ACHN (cell line): ENCODE data around the gene RGL2.

ENCODE experiments used
- DNase-seq: peaks from one replicate; pipeline ENCODE4 v3.0.0-alpha.2; 2015
- in situ Hi-C: cut with HindIII; loops from 2 replicates; pipeline ENCODE4 v1.10.0; 2017; ENCODE audit warnings: low sequenced_read_pairs, low pct_ligation_motif_present, low pct_unique_long_range_greater_than_20kb

Gene RGL2

GRCh38 chr6:33317669-33318425, 19.1 kb upstream of the RGL2 start, which contains the start of gene ZBTB22:
Gene ZBTB22, minus strand, starts transcription at chr6:33317744. Its CDS starts 828 bp downstream, at chr6:33316916.
- peak; percentile 98 for DNase-seq
- in situ Hi-C loops: no loop called here

GRCh38 chr6:33317419-33317668, 18.6 kb upstream of the RGL2 start:
- in situ Hi-C loops: no loop called here
- no peak for DNase-seq

GRCh38 chr6:33316603-33317418, 18.1 kb upstream of the RGL2 start:
- DNase-seq: no peak
- in situ Hi-C loops: no loop called here

GRCh38 chr6:33315793-33316602, 17.3 kb upstream of the RGL2 start:
- no peak for DNase-seq
- in situ Hi-C loops: no loop called here

- in situ Hi-C loops: no loop called here
- DNase-seq: no peak
These were observed 16.4 kb upstream of the RGL2 start for GRCh38 chr6:33314943-33315792.

- in situ Hi-C loops: no loop called here
- DNase-seq: peak; percentile 52
These were observed 15.8 kb upstream of the RGL2 start for GRCh38 chr6:33314515-33314942.

- DNase-seq: peak; percentile 74
- in situ Hi-C loops: no loop called here
These were observed 15.2 kb upstream of the RGL2 start, which contains the start of gene TAPBP for GRCh38 chr6:33313709-33314514. Gene TAPBP, minus strand, starts transcription at chr6:33314078. Its CDS starts 37 bp downstream, at chr6:33314041.

GRCh38 chr6:33313105-33313708, 14.5 kb upstream of the RGL2 start:
- no peak for DNase-seq
- in situ Hi-C loops: no loop called here

- peak; percentile 83 for DNase-seq
These were observed 13.8 kb upstream of the RGL2 start for GRCh38 chr6:33312361-33313104.

GRCh38 chr6:33306356-33306755, 7.6 kb upstream of the RGL2 start:
- no peak for DNase-seq
- in situ Hi-C loops: no loop called here

More at GRCh38 chr6:33312361-33313104, 13.8 kb upstream of the RGL2 start:
- in situ Hi-C loops: no loop called here

GRCh38 chr6:33305052-33305451, 6.3 kb upstream of the RGL2 start:
- no peak for DNase-seq
- in situ Hi-C loops: no loop called here

- in situ Hi-C loops: no loop called here
- DNase-seq: no peak
These were observed 5.5 kb upstream of the RGL2 start for GRCh38 chr6:33304216-33304615.

GRCh38 chr6:33301877-33302276, 3.1 kb upstream of the RGL2 start:
- in situ Hi-C loops: no loop called here
- no peak for DNase-seq

- peak; percentile 90 for DNase-seq
- in situ Hi-C loops: no loop called here
These were observed 649 bp upstream of the RGL2 start for GRCh38 chr6:33299237-33299944.

- DNase-seq: peak; percentile 78
- in situ Hi-C loops: no loop called here
These were observed 578 bp downstream of the RGL2 start for GRCh38 chr6:33297956-33298772.
